NCI-H187 (cell line): ENCODE data around the gene IYD.

ENCODE experiments used
- DNase-seq, 2 experiments: peaks; one replicate each; lab custom pipeline; 2025; lab: John Stamatoyannopoulos, UW

The IYD gene

GRCh38 chr6:150368762-150369161 lies at the start of gene IYD:
IYD (plus strand) TSS chr6:150369012; CDS start chr6:150369032, 20 bp downstream.
- DNase-seq: no peak

DNA sequence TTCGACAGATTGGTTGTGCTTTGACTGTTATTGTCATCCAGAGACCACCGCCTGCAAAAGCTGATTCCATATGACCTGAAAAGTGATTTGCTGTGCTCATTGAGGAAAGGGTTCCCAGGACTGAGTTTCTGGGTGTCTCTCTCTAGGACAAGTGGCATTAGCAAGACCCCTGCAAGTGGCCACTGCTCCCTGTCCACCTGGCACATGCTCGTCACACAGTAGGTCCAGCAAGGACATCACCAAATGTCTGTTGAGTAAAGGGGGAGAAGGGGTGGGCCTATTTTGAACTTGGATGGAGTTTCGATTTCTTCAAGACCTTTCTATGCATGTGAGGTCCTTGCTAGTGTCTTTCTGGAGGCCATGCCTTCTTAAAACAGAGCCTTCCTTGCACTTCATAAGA lies 48.9 kb upstream of the IYD start:
- no peak for DNase-seq

GRCh38 chr6:150320442-150320841 lies 48.4 kb upstream of the IYD start:
- DNase-seq: no peak

GRCh38 chr6:150322466-150322871 lies 46.3 kb upstream of the IYD start:
- DNase-seq: no peak

- no peak for DNase-seq
These were observed 45.6 kb upstream of the IYD start for GRCh38 chr6:150323205-150323604.

- no peak for DNase-seq
These were observed 44.8 kb upstream of the IYD start for GRCh38 chr6:150324044-150324443.

- no peak for DNase-seq
These were observed 43.6 kb upstream of the IYD start for GRCh38 chr6:150325066-150325772.

DNA sequence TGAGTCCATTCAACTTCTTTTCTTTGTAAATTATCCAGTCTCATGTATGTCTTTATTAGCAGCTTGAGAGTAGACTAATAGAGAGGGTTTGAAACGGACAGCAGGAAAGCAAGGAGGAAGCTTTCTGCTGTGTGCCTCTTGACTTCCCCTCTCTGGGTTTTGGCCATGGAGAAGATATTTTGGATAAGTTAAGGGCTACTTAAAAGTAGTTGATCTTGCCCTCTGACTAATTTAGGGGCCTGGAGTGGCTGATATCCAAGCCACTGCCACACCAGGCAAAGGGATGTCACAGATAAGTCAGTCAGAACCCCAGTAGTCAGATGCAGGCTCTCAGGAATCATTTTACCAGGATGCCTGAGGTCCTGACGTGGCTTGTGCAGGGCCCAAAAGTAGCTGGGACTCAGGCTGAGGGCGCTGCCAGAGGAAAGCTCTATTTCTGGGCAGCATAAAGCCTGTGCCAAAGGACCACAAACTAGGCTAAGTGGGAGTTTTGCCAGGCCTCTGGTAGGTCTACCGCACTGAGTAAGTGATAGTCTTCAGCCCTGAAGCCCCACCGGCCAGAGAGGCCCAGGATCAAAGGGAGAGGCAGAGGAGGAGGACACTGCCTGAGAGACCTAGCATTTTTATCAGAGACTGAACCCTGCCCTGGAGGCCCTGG lies 41.6 kb upstream of the IYD start:
- no peak for DNase-seq

GRCh38 chr6:150328744-150329405 lies 39.9 kb upstream of the IYD start:
- no peak for DNase-seq

DNA sequence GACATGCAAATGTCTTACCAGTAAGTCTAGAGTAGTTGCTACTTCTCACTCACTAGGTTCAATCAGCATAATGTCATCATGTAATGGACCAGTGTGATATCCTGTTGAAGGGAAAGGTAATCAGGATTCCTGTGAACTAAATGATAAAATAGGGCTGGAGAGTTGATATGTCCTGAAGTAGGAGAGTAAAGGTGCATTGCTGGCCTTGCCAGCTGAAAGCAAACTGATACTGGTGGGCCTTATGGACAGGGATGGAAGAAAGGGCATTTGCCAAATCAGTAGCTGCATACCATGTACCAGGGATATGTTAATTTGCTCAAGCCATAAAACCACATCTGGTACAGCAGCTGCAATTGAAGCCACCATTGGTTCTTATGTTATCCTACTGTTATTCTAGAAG lies 37.5 kb upstream of the IYD start:
- no peak for DNase-seq

DNA sequence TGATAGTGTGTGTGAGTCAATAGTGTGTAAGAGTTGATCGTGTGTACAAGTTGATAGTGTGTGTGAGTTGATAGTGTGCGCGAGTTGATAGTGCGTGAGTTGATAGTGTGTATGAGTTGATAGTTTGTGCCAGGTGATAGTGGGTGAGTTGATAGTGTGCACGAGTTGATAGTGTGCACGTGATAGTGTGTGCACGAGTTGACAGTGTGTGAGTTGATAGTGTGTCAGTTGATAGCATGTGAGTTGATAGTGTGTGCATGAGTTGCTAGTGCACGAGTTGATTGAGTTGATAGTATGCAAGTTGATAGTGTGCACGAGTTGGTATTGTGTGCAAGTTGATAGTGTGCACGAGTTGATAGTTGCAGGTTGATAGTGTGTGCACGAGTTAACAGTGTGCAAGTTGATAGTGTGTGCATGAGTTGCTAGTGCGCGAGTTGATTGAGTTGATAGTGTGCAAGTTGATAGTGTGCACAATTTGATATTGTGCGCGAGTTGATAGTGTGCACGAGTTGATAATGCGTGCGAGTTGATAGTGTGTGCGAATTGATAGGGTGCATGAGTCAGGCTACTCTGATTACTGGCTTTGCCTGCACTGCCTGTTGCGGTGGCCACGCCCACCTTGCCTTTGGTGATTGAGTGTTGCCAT lies 35.8 kb upstream of the IYD start:
- DNase-seq: no peak

GRCh38 chr6:150333585-150333941 lies 35.2 kb upstream of the IYD start:
- no peak for DNase-seq

DNA sequence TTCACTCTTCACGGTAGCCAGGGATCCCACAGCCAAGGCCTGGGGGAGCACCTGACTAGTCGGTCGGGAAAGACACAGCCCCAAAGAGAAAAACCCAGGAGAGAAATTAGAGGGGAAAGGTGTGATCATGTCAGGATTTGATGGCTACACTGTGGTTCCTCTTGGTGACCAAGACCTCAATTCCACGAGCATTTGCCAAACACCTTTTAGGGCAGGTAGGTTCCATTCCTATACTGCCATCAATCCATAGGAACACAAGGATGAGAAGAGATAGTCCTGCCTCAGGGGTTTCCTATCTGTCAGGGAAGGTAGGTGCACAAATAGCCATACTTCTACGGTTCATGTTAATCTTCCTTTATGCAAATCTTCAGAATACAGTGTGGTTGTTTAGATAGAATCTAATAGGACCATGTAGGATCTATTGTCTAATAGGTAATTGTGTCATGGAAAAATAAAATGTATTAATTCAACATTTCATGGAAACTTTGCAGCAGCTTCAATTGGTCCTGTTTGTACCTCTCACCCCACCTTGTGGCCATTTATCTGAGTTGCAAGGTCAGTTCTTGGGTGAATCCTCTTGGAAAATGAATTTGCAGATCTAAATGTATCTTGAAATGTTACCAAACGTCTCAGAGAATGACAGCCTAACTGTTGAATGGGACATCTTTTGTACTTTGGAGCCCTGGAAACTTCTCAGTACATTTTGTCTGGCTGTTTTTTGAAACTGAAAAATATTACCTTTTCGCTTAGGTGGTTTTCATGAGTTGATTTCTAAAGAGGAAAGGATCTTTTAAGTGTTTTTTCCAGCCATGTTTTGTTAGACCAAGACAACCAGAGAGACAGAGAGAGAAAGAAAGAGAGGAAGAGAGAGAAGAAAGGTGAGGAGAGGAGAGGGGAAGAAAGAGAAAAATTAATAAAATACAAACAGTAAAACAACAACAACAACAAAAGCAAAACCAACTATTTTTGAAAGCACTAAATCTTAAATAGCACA lies 33.7 kb upstream of the IYD start:
- DNase-seq: no peak

- no peak for DNase-seq
These were observed 32.5 kb upstream of the IYD start for GRCh38 chr6:150336299-150336698.

DNA sequence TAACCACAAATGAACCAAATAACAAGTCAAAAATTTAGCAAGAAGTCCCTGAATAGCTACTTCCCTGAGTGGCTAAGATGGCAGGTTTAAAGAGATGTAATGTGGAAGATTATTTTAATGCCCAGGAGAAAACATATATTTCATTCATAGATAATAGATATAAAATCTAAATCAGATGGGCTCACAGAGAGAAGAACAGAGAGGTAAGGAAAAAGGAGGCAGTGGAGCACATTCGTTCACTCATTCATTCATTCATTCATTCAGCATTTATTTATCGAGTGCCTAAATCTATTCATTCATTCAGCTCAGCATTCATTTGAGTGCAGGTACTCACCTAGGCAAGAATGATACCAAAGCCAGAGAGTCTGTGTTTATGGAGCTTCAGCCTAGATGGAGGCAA lies 32.1 kb upstream of the IYD start:
- DNase-seq: no peak

DNA sequence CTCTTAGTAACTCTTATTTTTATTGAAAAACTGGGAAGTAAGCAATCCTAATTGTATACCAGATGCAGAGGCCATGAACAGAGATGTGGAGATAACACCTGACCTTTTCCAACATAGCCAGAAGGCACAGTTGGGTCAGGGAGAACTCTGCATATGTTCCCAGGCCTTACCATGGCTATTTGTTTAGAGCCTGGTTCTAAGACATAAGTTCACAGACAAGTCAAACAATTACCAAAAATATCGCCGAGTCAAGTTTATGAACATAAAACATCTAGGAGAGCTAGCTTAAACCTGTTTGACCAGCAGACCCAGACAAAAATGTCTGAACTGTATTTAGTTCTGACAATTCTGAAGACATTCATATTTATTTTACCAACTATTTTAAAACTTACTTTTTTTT lies 26.7 kb upstream of the IYD start:
- DNase-seq: no peak

DNA sequence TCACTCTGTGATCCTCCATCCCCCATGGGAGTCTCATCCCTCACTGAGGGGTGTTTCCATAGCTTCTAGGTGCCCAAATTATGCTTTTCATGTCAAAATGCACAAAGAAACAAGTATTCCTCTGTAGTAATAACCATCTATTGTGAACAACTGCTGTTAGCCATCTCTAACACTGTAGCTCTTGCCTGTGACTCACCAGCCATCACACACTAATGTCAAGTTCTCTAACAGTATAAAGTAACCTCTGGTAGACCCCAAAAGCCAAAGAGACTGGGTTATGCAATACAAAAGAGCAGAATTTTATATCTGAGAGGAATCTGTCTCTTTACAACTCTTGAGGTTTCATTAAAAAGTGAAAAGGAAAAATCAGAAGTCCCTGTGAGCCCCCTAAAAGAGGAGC lies 25.4 kb upstream of the IYD start:
- DNase-seq: no peak

DNA sequence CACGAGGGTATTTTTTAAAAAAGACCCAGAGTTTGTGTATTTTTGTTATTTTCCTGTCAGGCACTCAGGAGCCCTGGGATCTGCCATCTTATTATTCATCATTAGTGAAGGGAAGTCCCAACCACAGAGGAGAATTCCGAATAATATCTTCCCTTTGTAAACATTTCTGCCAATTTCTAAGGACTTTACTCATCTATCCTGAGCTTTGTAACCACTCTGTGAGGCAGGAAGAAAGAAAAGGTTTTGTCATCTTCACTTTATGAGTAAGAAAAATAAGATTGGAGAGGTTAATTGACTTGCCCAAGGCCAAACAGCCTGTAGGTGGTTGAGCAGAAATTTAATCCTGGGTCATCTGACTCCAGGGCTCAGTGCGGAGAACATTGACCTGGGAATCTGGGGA lies 23.0 kb upstream of the IYD start:
- DNase-seq: no peak

DNA sequence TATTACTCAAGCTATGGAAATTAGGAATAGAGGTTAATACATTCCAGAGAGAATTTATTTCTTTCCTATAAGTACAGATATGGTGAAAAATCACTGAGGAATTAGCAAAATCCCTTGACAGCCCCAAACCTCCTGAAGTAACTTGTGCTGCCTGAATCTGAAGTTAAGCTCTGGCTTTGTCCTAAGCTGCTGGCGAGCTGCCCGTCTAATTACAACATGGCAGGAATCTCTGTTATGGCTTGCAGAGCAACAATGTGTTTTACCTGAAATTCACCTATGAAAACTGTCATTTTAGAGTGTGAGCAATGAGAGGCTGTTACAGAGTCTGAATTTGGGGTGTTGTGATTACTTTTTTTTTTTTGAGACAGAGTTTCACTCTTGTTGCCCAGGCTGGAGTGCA lies 22.5 kb upstream of the IYD start:
- DNase-seq: no peak

- no peak for DNase-seq
These were observed 21.0 kb upstream of the IYD start for GRCh38 chr6:150347845-150348244.

DNA sequence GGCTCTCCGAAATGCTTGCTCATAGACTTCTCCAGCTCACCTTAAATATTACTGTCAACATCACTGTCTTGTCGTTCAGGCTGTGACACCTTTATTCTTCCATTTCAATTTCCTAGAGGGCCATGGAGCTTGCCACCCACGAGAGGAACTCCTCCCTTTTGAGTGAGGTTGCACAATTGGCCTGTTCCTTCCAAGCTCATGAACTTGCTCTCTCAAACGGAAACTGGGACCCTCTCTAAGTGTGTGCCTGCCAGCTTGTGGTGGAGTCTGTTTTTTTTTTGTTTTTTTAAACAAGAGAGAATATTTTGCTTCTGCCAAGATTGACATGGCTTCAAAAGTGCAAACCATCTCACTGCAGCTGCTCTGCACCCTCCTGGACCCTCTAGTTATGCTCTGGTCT lies 19.3 kb upstream of the IYD start:
- DNase-seq: no peak
